Stomach (tissue), 4 donors: Measurements from ENCODE around the gene ZNF280B.

Experiments
- POLR2A ChIP-seq, 4 donors: fragments of 450-650 bp; IDR thresholded peaks; one replicate each; pipeline ENCODE4 v1.6.1; 2016; ENCODE audit warnings: antibody characterized with exemption in 4 of 4, control low read depth in 2 of 4, mild to moderate bottlenecking in 1 of 4, moderate library complexity in 1 of 4
- TF ChIP-seq, protein P1 (sequence below), 7 experiments: fragments of 450-650 bp in 4 of 7; fragments of 200-600 bp in 3 of 7; sonication (generic) in 3 of 7; IDR thresholded peaks; one replicate each; pipeline ENCODE4 v1.5.1; 2016 to 2019; ENCODE audit warnings: antibody characterized with exemption in 7 of 7, control low read depth in 2 of 7, mild to moderate bottlenecking in 1 of 7

GRCh38 chr22:22463855-22464540 is 44.5 kb downstream of the ZNF280B start:
- TF ChIP-seq, protein P1, sequence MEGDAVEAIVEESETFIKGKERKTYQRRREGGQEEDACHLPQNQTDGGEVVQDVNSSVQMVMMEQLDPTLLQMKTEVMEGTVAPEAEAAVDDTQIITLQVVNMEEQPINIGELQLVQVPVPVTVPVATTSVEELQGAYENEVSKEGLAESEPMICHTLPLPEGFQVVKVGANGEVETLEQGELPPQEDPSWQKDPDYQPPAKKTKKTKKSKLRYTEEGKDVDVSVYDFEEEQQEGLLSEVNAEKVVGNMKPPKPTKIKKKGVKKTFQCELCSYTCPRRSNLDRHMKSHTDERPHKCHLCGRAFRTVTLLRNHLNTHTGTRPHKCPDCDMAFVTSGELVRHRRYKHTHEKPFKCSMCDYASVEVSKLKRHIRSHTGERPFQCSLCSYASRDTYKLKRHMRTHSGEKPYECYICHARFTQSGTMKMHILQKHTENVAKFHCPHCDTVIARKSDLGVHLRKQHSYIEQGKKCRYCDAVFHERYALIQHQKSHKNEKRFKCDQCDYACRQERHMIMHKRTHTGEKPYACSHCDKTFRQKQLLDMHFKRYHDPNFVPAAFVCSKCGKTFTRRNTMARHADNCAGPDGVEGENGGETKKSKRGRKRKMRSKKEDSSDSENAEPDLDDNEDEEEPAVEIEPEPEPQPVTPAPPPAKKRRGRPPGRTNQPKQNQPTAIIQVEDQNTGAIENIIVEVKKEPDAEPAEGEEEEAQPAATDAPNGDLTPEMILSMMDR (IDR thresholded peaks at IDR 0.05) = peak in 4 of 7 experiments; percentile 21 to 73 (median 60)
- no peak for TF ChIP-seq POLR2A (IDR thresholded peaks at IDR 0.05)
